ENCODE measurements around the gene TRPM2. TPM values are rescaled to one million over a fixed set of nuclear protein-coding genes. Genes with fewer than 3 reads are reported as not detected.

The TRPM2 gene
- total and polyA plus RNA-seq, 2 of the 4 experiments (the other 2 are of a cell fraction): not detected

GRCh38 chr21:44424608-44425306 is 71.3 kb downstream of the TRPM2 start:
- Histone ChIP-seq H2BK120ac (ENCODE audit: low read depth, low read length) (no peak overlapping the region), H3K9me1 (ENCODE audit: insufficient read depth, low read length) (no peaks in the 10 kb centered on the region), H3K23ac (ENCODE audit: low read depth, low read length) (no peak overlapping the region), H3K4ac (ENCODE audit: low read depth, low read length) (no peak overlapping the region), H2BK20ac (ENCODE audit: low read depth, low read length) (no peak overlapping the region), H3K56ac (ENCODE audit: extremely low read depth, insufficient read depth, low read length) (no peak overlapping the region), H2AFZ (replicated peaks; ENCODE audit: low read length, poor library complexity) (no peak overlapping the region), H2AK5ac (ENCODE audit: low read depth, low read length) (no peak overlapping the region), H2AK9ac (replicated peaks; ENCODE audit: low read depth, low read length, poor library complexity) (no peak overlapping the region), H2BK15ac (ENCODE audit: low read depth, low read length) (no peak overlapping the region), H3K18ac (ENCODE audit: low read depth, low read length) (no peak overlapping the region), H2BK5ac (ENCODE audit: low read depth, low read length, poor library complexity, severe bottlenecking) (no peak overlapping the region), H3K4me3 (ENCODE audit: insufficient read depth, low read depth, low read length) (no peak overlapping the region), H3K14ac (replicated peaks; ENCODE audit: low read depth, low read length) (no peak overlapping the region), H4K5ac (ENCODE audit: low read depth, low read length) (no peak overlapping the region), H4K91ac (ENCODE audit: insufficient read depth, low read depth, low read length) (no peak overlapping the region), H3K4me1 (ENCODE audit: control insufficient read depth, insufficient read depth, low read length) (no peaks in the 10 kb centered on the region), H4K20me1 (ENCODE audit: insufficient read depth, low read length) (no peaks in the 10 kb centered on the region), H4K8ac (ENCODE audit: low read depth in 2 of 2, low read length in 2 of 2) (no peak overlapping the region), H3K27ac (ENCODE audit: insufficient read depth, low read length) (no peak overlapping the region), H3K27me3 (ENCODE audit: control insufficient read depth, insufficient read depth, low read length) (no peaks in the 10 kb centered on the region), H3K9me3 (ENCODE audit: control insufficient read depth, insufficient read depth, low read length) (peaks cover 23% of the 10 kb centered on the region), H3K79me1 (ENCODE audit: low read depth in 1 of 2, low read length in 2 of 2) (no peaks in the 10 kb centered on the region), H3K4me2 (ENCODE audit: low read depth, low read length) (no peak overlapping the region), H3K36me3 (ENCODE audit: control insufficient read depth, insufficient read depth, low read length) (no peaks in the 10 kb centered on the region), H3K9ac (ENCODE audit: low read depth, low read length) (no peak overlapping the region)
- 58% methylated on average over 8 of the region's 30 CpGs; no CpG with 5 or more reads in 1 of the 2 experiments for WGBS, 2 experiments (ENCODE audit: extremely low coverage in 2 of 2, insufficient read length in 1 of 2)
- TF ChIP-seq ELK1 (IDR thresholded peaks at IDR 0.05; ENCODE audit: borderline replicate concordance, low read depth, low read length) (no peak), MXI1 (IDR thresholded peaks at IDR 0.05; ENCODE audit: borderline replicate concordance, low read depth, low read length) (no peak), SMC3 (IDR thresholded peaks at IDR 0.05; ENCODE audit: low read depth, low read length) (no peak), USF2 (IDR thresholded peaks at IDR 0.05; ENCODE audit: low read depth, low read length) (no peak), MAZ (IDR thresholded peaks at IDR 0.05; ENCODE audit: borderline replicate concordance, low read depth, low read length) (no peak), POLR2A (IDR thresholded peaks at IDR 0.05; ENCODE audit: low read depth, low read length) (no peak)
- ATAC-seq (ENCODE audit: low read depth) (no peak), DNase-seq (no peak)
- dilution Hi-C loops (cut with HindIII; ENCODE audit: low sequenced_read_pairs, unreplicated experiment): no loop called here
- ChIA-PET CTCF (no interaction called here), POLR2A (ENCODE audit: unreplicated experiment) (no interaction called here)
- no TSS peak for BruUV-seq (replicated peaks)
- in situ Hi-C loops (cut with MboI; ENCODE audit: low sequenced_read_pairs): no loop called here
- intact Hi-C loops (cut with micrococcal nuclease): no loop called here

All from IMR-90 (cell line).